PC-3 (cell line): ENCODE measurements around the gene GRHL3. TPM values are rescaled to one million over a fixed set of nuclear protein-coding genes. Genes with fewer than 3 reads are reported as not detected.

ENCODE experiments used
- ATAC-seq: fragments of 200-7000 bp; cut with Tn5 transposase; 2 replicates; pipeline ENCODE4 v1.9.1; 2020; ENCODE audit warnings: mild to moderate bottlenecking, moderate library complexity
- BruUV-seq: library from RNA; stranded (reverse); fragments of 400-500 nt; replicated peaks from 2 replicates; lab custom pipeline; 2021; lab: Mats Ljungman, UMichigan
- CTCF ChIA-PET: fragments of 300-600 bp; sonication (Branson Sonifier 250); formaldehyde crosslinking; loops from one replicate; lab custom pipeline; 2022; ENCODE audit warnings: antibody characterized with exemption; lab: Charles Lee
- POLR2A ChIA-PET: fragments of 300-600 bp; sonication (Branson Sonifier 250); formaldehyde crosslinking; loops from one replicate; lab custom pipeline; 2022; ENCODE audit warnings: antibody characterized with exemption; ENCODE audit not compliant: unreplicated experiment; lab: Charles Lee
- DNase-seq: peaks from one replicate; pipeline ENCODE4 v3.0.0-alpha.2; 2015
- H2AFZ ChIP-seq: fragments of 300-600 bp; sonication (generic); 2 replicates; pipeline ENCODE4 v1.6.0; 2016; ENCODE audit warnings: antibody characterized with exemption, low read length
- H3F3A ChIP-seq: fragments of 300-600 bp; sonication (generic); one replicate; pipeline ENCODE4 v1.6.0; 2017; ENCODE audit warnings: antibody characterized with exemption, low read length, control low read depth, mild to moderate bottlenecking; ENCODE audit not compliant: unreplicated experiment
- H3K27ac ChIP-seq: fragments of 300-600 bp; sonication (generic); 2 replicates; pipeline ENCODE4 v1.5.1; 2016; ENCODE audit warnings: mild to moderate bottlenecking, low read length
- H3K27me3 ChIP-seq: fragments of 300-600 bp; sonication (generic); 2 replicates; pipeline ENCODE4 v1.6.1; 2016; ENCODE audit warnings: low read length, mixed read lengths
- H3K36me3 ChIP-seq: fragments of 300-600 bp; sonication (generic); 2 replicates; pipeline ENCODE4 v1.6.1; 2016; ENCODE audit warnings: low read depth, mixed run types, low read length, mixed read lengths
- H3K4me1 ChIP-seq: fragments of 300-600 bp; sonication (generic); 2 replicates; pipeline ENCODE4 v1.5.1; 2016; ENCODE audit warnings: low read length; ENCODE audit not compliant: insufficient read depth
- H3K4me2 ChIP-seq: fragments of 300-600 bp; sonication (generic); 2 replicates; pipeline ENCODE4 v1.6.0; 2016; ENCODE audit warnings: low read length
- H3K4me3 ChIP-seq: fragments of 300-600 bp; sonication (generic); 2 replicates; pipeline ENCODE4 v1.5.1; 2016; ENCODE audit warnings: mild to moderate bottlenecking, low read length, mixed read lengths
- H3K79me2 ChIP-seq: fragments of 300-600 bp; sonication (generic); 2 replicates; pipeline ENCODE4 v1.6.1; 2017; ENCODE audit warnings: low read length, mixed read lengths
- H3K9ac ChIP-seq: fragments of 300-600 bp; sonication (generic); 2 replicates; pipeline ENCODE4 v1.6.0; 2016; ENCODE audit warnings: mild to moderate bottlenecking, low read length
- H3K9me2 ChIP-seq: fragments of 300-600 bp; sonication (generic); replicated peaks from 2 replicates; pipeline ENCODE4 v1.6.1; 2016; ENCODE audit warnings: mixed run types, low read length, mixed read lengths
- H3K9me3 ChIP-seq: fragments of 300-600 bp; sonication (generic); 2 replicates; pipeline ENCODE4 v1.6.1; 2016; ENCODE audit warnings: low read length, mixed read lengths
- H4K20me1 ChIP-seq: fragments of 300-600 bp; sonication (generic); 2 replicates; pipeline ENCODE4 v1.6.1; 2016; ENCODE audit warnings: low read length, mixed read lengths
- CTCF ChIP-seq: fragments of 300-600 bp; sonication (generic); conservative IDR thresholded peaks from 2 replicates; pipeline ENCODE4 v1.5.1; 2017; ENCODE audit warnings: antibody characterized with exemption, low read depth, mild to moderate bottlenecking, low read length
- EZH2 ChIP-seq: fragments of 300-600 bp; sonication (generic); IDR thresholded peaks from one replicate; pipeline ENCODE4 v1.6.1; 2017; ENCODE audit warnings: antibody characterized with exemption, mild to moderate bottlenecking, low read length; ENCODE audit not compliant: unreplicated experiment
- EZH2phosphoT487 ChIP-seq: fragments of 300-600 bp; sonication (generic); IDR thresholded peaks from 2 replicates; pipeline ENCODE4 v1.6.1; 2018; ENCODE audit warnings: mild to moderate bottlenecking, antibody characterized with exemption, low read length, borderline replicate concordance
- intact Hi-C: fragments of 100-400 bp; cut with micrococcal nuclease; formaldehyde crosslinking; loops from 2 replicates; pipeline ENCODE4 v1.9.0; 2023
- total RNA-seq: library from RNA; depleted of rRNA; stranded (reverse); fragments of >200 nt; gene quantifications from 2 replicates; pipeline ENCODE4 v1.2.3, GENCODE V29; 2014

Gene GRHL3
- total RNA-seq, 1 experiment from 2014 or later = 3.5 TPM

GRCh38 chr1:24323281-24323680, 4.1 kb downstream of the GRHL3 start:
- BruUV-seq = no TSS peak
- 0 out of 2 replicates have a peak overlapping the region, but pooled peaks have one; percentile 72 for H3K27ac ChIP-seq
- no peaks in the 10 kb centered on the region for H3K9me3 ChIP-seq
- H3K4me2 ChIP-seq = peak overlapping the region; percentile 79
- no peak overlapping the region for H2AFZ ChIP-seq
- POLR2A ChIA-PET = interaction anchor here (0.6 kb wide), 1 partner anchor 11 kb away, joined by 3 read pairs; no protein-coding TSS in a partner anchor
- H3K9ac ChIP-seq = no peak overlapping the region
- no peak overlapping the region for H3K4me3 ChIP-seq
- H3K79me2 ChIP-seq = no peaks in the 10 kb centered on the region
- H4K20me1 ChIP-seq = no peaks in the 10 kb centered on the region
- TF ChIP-seq EZH2 (no peak), CTCF (no peak), EZH2phosphoT487 (no peak)
- H3K36me3 ChIP-seq = no peaks in the 10 kb centered on the region
- H3K27me3 ChIP-seq = no peaks in the 10 kb centered on the region
- H3K9me2 ChIP-seq = no peaks in the 10 kb centered on the region
- CTCF ChIA-PET = no interaction called here
- intact Hi-C loops = no loop called here
- H3K4me1 ChIP-seq = peaks cover 51% of the 10 kb centered on the region
- ATAC-seq (no peak), DNase-seq (peak; percentile 45)
- no peaks in the 10 kb centered on the region for H3F3A ChIP-seq

DNA sequence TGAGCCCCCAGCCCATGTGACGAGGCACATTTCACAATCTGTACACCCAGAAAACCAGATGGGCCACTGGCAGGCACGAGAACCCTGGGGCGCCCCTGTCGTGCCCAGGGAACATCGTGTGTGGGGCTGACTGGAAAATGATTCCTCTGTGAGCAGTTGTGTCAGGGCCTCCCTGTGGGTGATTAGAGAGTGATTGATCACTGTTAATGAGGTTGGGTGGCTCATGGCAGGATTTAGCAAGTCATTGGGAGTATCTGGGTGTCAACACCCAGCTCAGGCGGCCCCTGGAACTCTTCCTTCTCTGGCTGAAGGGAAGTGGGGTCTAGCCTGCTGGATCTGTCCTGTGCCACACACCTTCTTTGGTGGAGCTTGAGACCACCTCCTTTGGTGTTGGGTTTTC, 5.7 kb downstream of the GRHL3 start:
- Histone ChIP-seq H3K4me3 (no peak overlapping the region), H3F3A (no peaks in the 10 kb centered on the region), H3K4me1 (peaks cover 37% of the 10 kb centered on the region), H3K36me3 (no peaks in the 10 kb centered on the region), H4K20me1 (no peaks in the 10 kb centered on the region), H3K79me2 (no peaks in the 10 kb centered on the region), H3K27me3 (no peaks in the 10 kb centered on the region), H2AFZ (no peak overlapping the region), H3K9ac (no peak overlapping the region), H3K9me3 (no peaks in the 10 kb centered on the region), H3K27ac (no peak overlapping the region), H3K9me2 (no peaks in the 10 kb centered on the region), H3K4me2 (no peak overlapping the region)
- intact Hi-C loops = no loop called here
- no TSS peak for BruUV-seq
- DNase-seq (no peak), ATAC-seq (no peak)
- CTCF ChIA-PET = no interaction called here
- TF ChIP-seq EZH2phosphoT487 = no peak
- no peak for TF ChIP-seq EZH2
- no peak for TF ChIP-seq CTCF
- POLR2A ChIA-PET = no interaction called here

GRCh38 chr1:24325587-24326449, 6.7 kb downstream of the GRHL3 start:
- intact Hi-C loops = no loop called here
- CTCF ChIA-PET = no interaction called here
- TF ChIP-seq CTCF (no peak), EZH2 (no peak), EZH2phosphoT487 (no peak)
- H3K4me3 ChIP-seq = no peak overlapping the region
- H3K79me2 ChIP-seq = no peaks in the 10 kb centered on the region
- DNase-seq (no peak), ATAC-seq (no peak)
- no peaks in the 10 kb centered on the region for H3K9me2 ChIP-seq
- H4K20me1 ChIP-seq = no peaks in the 10 kb centered on the region
- no peaks in the 10 kb centered on the region for H3K27me3 ChIP-seq
- no peak overlapping the region for H2AFZ ChIP-seq
- H3K4me2 ChIP-seq = no peak overlapping the region
- H3K4me1 ChIP-seq = peaks cover 30% of the 10 kb centered on the region
- no peaks in the 10 kb centered on the region for H3K36me3 ChIP-seq
- no peaks in the 10 kb centered on the region for H3K9me3 ChIP-seq
- H3K9ac ChIP-seq = no peak overlapping the region
- POLR2A ChIA-PET = no interaction called here
- no peaks in the 10 kb centered on the region for H3F3A ChIP-seq
- no TSS peak for BruUV-seq
- no peak overlapping the region for H3K27ac ChIP-seq
